HG03097 (cell line): ENCODE measurements around the gene CPNE4.

ENCODE experiments used
- ATAC-seq: cut with Tn5 transposase; IDR thresholded peaks from one replicate; pipeline ENCODE4 v1.9.1; 2021; ENCODE audit not compliant: unreplicated experiment, low FRiP score

The CPNE4 gene

GRCh38 chr3:131616719-131617118, 418.1 kb downstream of the CPNE4 start:
- ATAC-seq, result no peak

GRCh38 chr3:131612745-131613144, 422.1 kb downstream of the CPNE4 start:
- ATAC-seq, result no peak

- ATAC-seq, result no peak
Observed at GRCh38 chr3:131610174-131610573, 424.6 kb downstream of the CPNE4 start.

- ATAC-seq, result no peak
Observed at GRCh38 chr3:131608741-131609140, 426.1 kb downstream of the CPNE4 start.

GRCh38 chr3:131608296-131608695, 426.5 kb downstream of the CPNE4 start:
- no peak for ATAC-seq

GRCh38 chr3:131605916-131606315, 428.9 kb downstream of the CPNE4 start:
- ATAC-seq, result no peak

- ATAC-seq, result no peak
Observed at GRCh38 chr3:131602011-131602779, 432.6 kb downstream of the CPNE4 start.

- no peak for ATAC-seq
Observed at GRCh38 chr3:131597816-131598215, 437.0 kb downstream of the CPNE4 start.

- no peak for ATAC-seq
Observed at GRCh38 chr3:131596884-131597283, 437.9 kb downstream of the CPNE4 start.

GRCh38 chr3:131591394-131592014, 443.3 kb downstream of the CPNE4 start:
- ATAC-seq, result no peak

GRCh38 chr3:131586277-131586676, 448.5 kb downstream of the CPNE4 start:
- no peak for ATAC-seq

- no peak for ATAC-seq
Observed at GRCh38 chr3:131582438-131582837, 452.4 kb downstream of the CPNE4 start.

GRCh38 chr3:131568460-131568859, 466.4 kb downstream of the CPNE4 start:
- ATAC-seq, result no peak

GRCh38 chr3:131564812-131565211, 470.0 kb downstream of the CPNE4 start:
- no peak for ATAC-seq

GRCh38 chr3:131561511-131561910, 473.3 kb downstream of the CPNE4 start:
- ATAC-seq, result no peak

GRCh38 chr3:131560795-131561194, 474.0 kb downstream of the CPNE4 start:
- no peak for ATAC-seq

- ATAC-seq, result no peak
Observed at GRCh38 chr3:131555456-131555855, 479.4 kb downstream of the CPNE4 start.

GRCh38 chr3:131553495-131554247, 481.1 kb downstream of the CPNE4 start:
- ATAC-seq, result peak; percentile 77

- ATAC-seq, result no peak
Observed at GRCh38 chr3:131551761-131552160, 483.1 kb downstream of the CPNE4 start.

GRCh38 chr3:131550562-131551465, 484.0 kb downstream of the CPNE4 start:
- ATAC-seq, result no peak
